HG02642 (cell line): Measurements from ENCODE around the gene NCOA5.
A peak's percentile ranks its signal among the peaks of the same experiment; 100 is the strongest.
"Not testable (repeated sequence)": the region's sequence is repeated elsewhere in the genome, so short reads cannot be mapped to it uniquely, and the experiment has no call there.

Experiments used
- ATAC-seq: cut with Tn5 transposase; IDR thresholded peaks from one replicate; pipeline ENCODE4 v1.9.1; 2021; ENCODE audit warnings: mild to moderate bottlenecking; ENCODE audit not compliant: unreplicated experiment, poor library complexity

The NCOA5 gene

GRCh38 chr20:46099491-46100287, 9.9 kb upstream of the NCOA5 start:
- no peak for ATAC-seq

- no peak for ATAC-seq
Observed at GRCh38 chr20:46093531-46093930, 3.8 kb upstream of the NCOA5 start.

GRCh38 chr20:46091622-46092535, 2.1 kb upstream of the NCOA5 start:
- ATAC-seq = not testable (repeated sequence)

- peak; percentile 32 for ATAC-seq
Observed at GRCh38 chr20:46089167-46089416, 670 bp downstream of the NCOA5 start.

- ATAC-seq = no peak
Observed at GRCh38 chr20:46088409-46089166, 1.2 kb downstream of the NCOA5 start.

- no peak for ATAC-seq
Observed at GRCh38 chr20:46087161-46087560, 2.6 kb downstream of the NCOA5 start.

GRCh38 chr20:46085179-46085851, 4.4 kb downstream of the NCOA5 start:
- no peak for ATAC-seq

- ATAC-seq = no peak
Observed at GRCh38 chr20:46084805-46085178, 5.0 kb downstream of the NCOA5 start.

- no peak for ATAC-seq
Observed at GRCh38 chr20:46083531-46084061, 6.2 kb downstream of the NCOA5 start.

- ATAC-seq = no peak
Observed at GRCh38 chr20:46083101-46083500, 6.7 kb downstream of the NCOA5 start.

GRCh38 chr20:46081074-46081473, 8.7 kb downstream of the NCOA5 start:
- ATAC-seq = no peak

- ATAC-seq = no peak
Observed at GRCh38 chr20:46078954-46079353, 10.8 kb downstream of the NCOA5 start.

- no peak for ATAC-seq
Observed at GRCh38 chr20:46077642-46078305, 12.0 kb downstream of the NCOA5 start.

- no peak for ATAC-seq
Observed at GRCh38 chr20:46076806-46077205, 13.0 kb downstream of the NCOA5 start.

- no peak for ATAC-seq
Observed at GRCh38 chr20:46074006-46074405, 15.8 kb downstream of the NCOA5 start.

GRCh38 chr20:46073443-46073842, 16.3 kb downstream of the NCOA5 start:
- ATAC-seq = no peak

GRCh38 chr20:46073024-46073423, 16.7 kb downstream of the NCOA5 start:
- no peak for ATAC-seq

- ATAC-seq = no peak
Observed at GRCh38 chr20:46071573-46071972, 18.2 kb downstream of the NCOA5 start.

GRCh38 chr20:46070215-46070900, 19.4 kb downstream of the NCOA5 start:
- ATAC-seq = no peak
